Measurements from ENCODE around the gene OR2A1. TPM values are rescaled to one million over a fixed set of nuclear protein-coding genes. Genes with fewer than 3 reads are reported as not detected.

Gene OR2A1
- not detected in 5 replicates for total RNA-seq (2022; extraction: Qiagen RNA extraction)

GRCh38 chr7:144311872-144312469 lies at the start of gene OR2A1:
OR2A1 (plus strand) TSS chr7:144312419; CDS start chr7:144318125, 5,706 bp downstream.

DNA sequence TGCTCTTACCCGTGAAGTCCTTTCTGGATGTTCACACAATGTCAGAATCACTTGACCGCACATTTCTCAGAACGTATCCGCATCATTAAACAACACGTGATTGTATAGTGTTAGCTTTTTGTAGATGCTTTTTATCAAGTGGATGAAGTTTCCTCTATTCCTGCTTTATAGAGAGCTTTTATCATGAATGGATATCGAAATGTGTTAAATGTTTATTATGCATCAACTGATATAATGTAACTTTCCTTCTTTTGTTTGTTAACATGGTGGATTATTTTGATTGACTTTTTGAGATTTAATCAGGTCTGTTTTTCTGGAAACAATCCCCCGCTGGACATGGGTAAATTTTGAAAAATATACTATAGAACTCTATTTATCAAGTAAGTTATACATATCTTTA lies 47.5 kb upstream of the OR2A1 start, which contains the start of gene OR2A7:
Gene OR2A7, minus strand, starts transcription at position 101 of the 400 bp plus-strand sequence. CDS start 5,164 bp downstream, outside the sequence.

GRCh38 chr7:144269188-144269587 lies 43.0 kb upstream of the OR2A1 start, which contains the start of gene CTAGE8:
CTAGE8 (minus strand) TSS chr7:144269288; CDS start chr7:144269250, 38 bp downstream.

DNA sequence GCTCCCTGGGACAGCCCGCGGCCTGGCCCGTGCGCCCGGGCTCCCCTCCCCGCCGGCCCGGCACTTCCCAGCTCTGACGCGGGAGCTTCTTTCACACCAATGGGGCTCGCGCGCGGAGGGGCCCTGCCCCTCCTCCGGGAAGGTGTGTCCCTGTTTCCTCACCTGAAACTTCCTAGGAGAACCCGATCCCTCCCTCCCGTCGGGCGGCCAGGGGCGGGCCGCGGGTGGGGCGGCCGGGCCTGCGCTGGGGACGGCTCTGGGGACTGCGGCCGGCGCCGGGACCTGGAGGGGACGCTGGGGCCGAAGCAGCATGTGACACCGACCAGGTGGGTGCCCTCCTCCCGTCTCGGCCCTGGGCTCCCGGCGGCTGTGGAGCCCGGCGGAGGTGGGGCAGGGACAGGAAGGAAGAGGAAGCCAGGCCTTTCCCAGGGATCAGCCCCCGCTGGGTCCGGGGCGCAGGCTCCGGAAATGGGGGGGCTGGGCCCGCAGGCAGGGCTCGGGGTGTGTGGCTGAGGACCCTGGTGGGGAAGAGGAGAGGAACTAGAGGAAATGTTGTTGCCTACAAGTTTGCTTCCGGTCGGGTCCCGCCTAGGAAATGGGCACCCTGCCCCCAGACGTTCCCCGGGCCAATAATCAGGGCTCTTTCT lies 43.1 kb downstream of the OR2A1 start, which contains the start of gene ARHGEF5:
Gene ARHGEF5, plus strand, starts transcription at position 227 of the 647 bp plus-strand sequence. CDS start 7,268 bp downstream, outside the sequence.

Other genes starting within 250 kb of the OR2A1 start
- gene OR2A25, start 242.6 kb upstream of the OR2A1 start, total RNA-seq (2022; extraction: Qiagen RNA extraction): not detected in 5 replicates
- gene OR2A12, start 226.1 kb upstream of the OR2A1 start, total RNA-seq (2022; extraction: Qiagen RNA extraction): not detected in 5 replicates
- gene OR2A2, start 202.8 kb upstream of the OR2A1 start, total RNA-seq (2022; extraction: Qiagen RNA extraction): not detected in 5 replicates
- gene OR2A14, start 189.2 kb upstream of the OR2A1 start, total RNA-seq (2022; extraction: Qiagen RNA extraction): not detected in 5 replicates
- gene CTAGE4, start 129.0 kb upstream of the OR2A1 start, total RNA-seq (2022; extraction: Qiagen RNA extraction): 0.05 TPM in 1 of 5 replicates, not detected in the others
- gene ARHGEF35, start 116.6 kb upstream of the OR2A1 start, total RNA-seq (2022; extraction: Qiagen RNA extraction): 0.18 to 0.50 TPM (median 0.40 TPM) in 5 replicates
- not detected in 5 replicates for gene OR2A42, start 72.8 kb upstream of the OR2A1 start, total RNA-seq (2022; extraction: Qiagen RNA extraction)
- not detected in 5 replicates for gene OR2A7, start 47.6 kb upstream of the OR2A1 start, total RNA-seq (2022; extraction: Qiagen RNA extraction)
- gene CTAGE8, start 43.1 kb upstream of the OR2A1 start, total RNA-seq (2022; extraction: Qiagen RNA extraction): not detected in 5 replicates
- gene ARHGEF5, start 43.0 kb downstream of the OR2A1 start, total RNA-seq (2022; extraction: Qiagen RNA extraction): 2.5 to 3.0 TPM (median 2.5 TPM) in 5 replicates
- gene NOBOX, start 91.3 kb downstream of the OR2A1 start, total RNA-seq (2022; extraction: Qiagen RNA extraction): not detected in 5 replicates

Data from A549 treated with Mapracorat at 1 μM for 4 hours (cell line).